Breast epithelium (tissue), 4 donors: ENCODE data around the gene KCNC1. TPM values are rescaled to one million over a fixed set of nuclear protein-coding genes. Genes with fewer than 3 reads are reported as not detected.

Experiments used
- DNase-seq, 2 donors: peaks; one replicate each; pipeline ENCODE4 v3.0.0-alpha.2; 2019; ENCODE audit warnings: low spot score in 2 of 2
- H3K27ac ChIP-seq, 2 donors: fragments of 200-600 bp; sonication (generic) in 1 of 2; one replicate each; pipeline ENCODE4 v1.5.1; 2016 to 2019; ENCODE audit warnings: mild to moderate bottlenecking in 1 of 2
- H3K27me3 ChIP-seq, 2 donors: fragments of 200-600 bp; sonication (generic) in 1 of 2; one replicate each; pipeline versions ENCODE4 v1.5.1 to v1.6.0; 2017 to 2019; ENCODE audit warnings: control low read depth in 1 of 2, mild to moderate bottlenecking in 1 of 2
- H3K36me3 ChIP-seq: fragments of 200-600 bp; one replicate; pipeline ENCODE4 v1.5.1; 2019
- H3K4me1 ChIP-seq, 2 donors: fragments of 200-600 bp; sonication (generic); one replicate each; pipeline ENCODE4 v1.5.1; 2016 to 2019; ENCODE audit warnings: control low read depth in 1 of 2
- H3K4me3 ChIP-seq, 3 donors: fragments of 200-600 bp; sonication (generic); 1 replicate in 2 of 3; 2 replicates in 1 of 3; pipeline ENCODE4 v1.5.1; 2016 to 2019; ENCODE audit warnings: mild to moderate bottlenecking in 3 of 3, moderate library complexity in 2 of 3
- H3K9me3 ChIP-seq, 2 donors: fragments of 200-600 bp; sonication (generic) in 1 of 2; one replicate each; pipeline ENCODE4 v1.5.1; 2016 to 2019; ENCODE audit warnings: control low read depth in 1 of 2
- CTCF ChIP-seq, 3 donors: fragments of 450-650 bp; IDR thresholded peaks; one replicate each; pipeline ENCODE4 v1.5.1; 2016 to 2017; ENCODE audit warnings: antibody characterized with exemption in 3 of 3, mild to moderate bottlenecking in 3 of 3, moderate library complexity in 3 of 3
- POLR2A ChIP-seq: fragments of 450-650 bp; IDR thresholded peaks from one replicate; pipeline ENCODE4 v1.6.1; 2016; ENCODE audit warnings: antibody characterized with exemption, mild to moderate bottlenecking, moderate library complexity
- POLR2AphosphoS5 ChIP-seq, 3 donors: sonication (generic); formaldehyde crosslinking; IDR thresholded peaks; one replicate each; pipeline ENCODE4 v1.6.1; 2017; ENCODE audit warnings: antibody characterized with exemption in 3 of 3
- intact Hi-C: fragments of 100-400 bp; cut with DNase I; formaldehyde crosslinking; loops from one replicate; pipeline ENCODE4 v1.15.1; 2023; ENCODE audit warnings: low total_unique reads
- total RNA-seq, 3 donors: library from RNA; depleted of rRNA; stranded (reverse); fragments of >200 nt; gene quantifications; one replicate each; pipeline ENCODE4 v1.1.0, GENCODE V29; 2016

The KCNC1 gene
- total RNA-seq, 3 donors from 2014 or later, result 0.15 TPM; not detected in 2

GRCh38 chr11:17736930-17737817 is 2.6 kb downstream of the KCNC1 start:
- Histone ChIP-seq H3K36me3 (no peaks in the 10 kb centered on the region), H3K4me3 (no peak overlapping the region), H3K4me1 (no peaks in the 10 kb centered on the region), H3K9me3 (no peaks in the 10 kb centered on the region), H3K27ac (no peak overlapping the region), H3K27me3 (peaks cover 10 to 41% of the 10 kb centered on the region in 2 donors)
- peak in 1 of 2 donors; percentile 49 for DNase-seq
- intact Hi-C loops, result no loop called here
- no peak for TF ChIP-seq POLR2A
- TF ChIP-seq POLR2AphosphoS5 (IDR thresholded peaks at IDR 0.05), result no peak
- no peak for TF ChIP-seq CTCF (IDR thresholded peaks at IDR 0.05)

- intact Hi-C loops, result no loop called here
- Histone ChIP-seq H3K9me3 (no peaks in the 10 kb centered on the region), H3K27ac (no peak overlapping the region), H3K27me3 (peaks cover 10 to 41% of the 10 kb centered on the region in 2 donors), H3K4me3 (no peak overlapping the region), H3K4me1 (no peaks in the 10 kb centered on the region), H3K36me3 (no peaks in the 10 kb centered on the region)
- TF ChIP-seq POLR2A (no peak), POLR2AphosphoS5 (IDR thresholded peaks at IDR 0.05) (no peak), CTCF (IDR thresholded peaks at IDR 0.05) (no peak)
- DNase-seq, result peak in 1 of 2 donors; percentile 33
Observed at GRCh38 chr11:17738151-17738973, 3.8 kb downstream of the KCNC1 start.

GRCh38 chr11:17739945-17740338 is 5.4 kb downstream of the KCNC1 start:
- Histone ChIP-seq H3K27ac (no peak overlapping the region), H3K4me3 (no peak overlapping the region), H3K9me3 (no peaks in the 10 kb centered on the region), H3K4me1 (no peaks in the 10 kb centered on the region), H3K27me3 (peaks cover 10 to 41% of the 10 kb centered on the region in 2 donors), H3K36me3 (no peaks in the 10 kb centered on the region)
- intact Hi-C loops, result no loop called here
- TF ChIP-seq POLR2AphosphoS5 (IDR thresholded peaks at IDR 0.05), result no peak
- DNase-seq, result peak in 1 of 2 donors; percentile 41

GRCh38 chr11:17740649-17741235 is 6.2 kb downstream of the KCNC1 start:
- peaks cover 8 to 39% of the 10 kb centered on the region in 2 donors for H3K27me3 ChIP-seq
- intact Hi-C loops, result no loop called here

More at GRCh38 chr11:17740649-17741235, 6.2 kb downstream of the KCNC1 start:
- H3K27ac ChIP-seq, result no peak overlapping the region
- H3K36me3 ChIP-seq, result no peaks in the 10 kb centered on the region
- TF ChIP-seq POLR2A (no peak), POLR2AphosphoS5 (IDR thresholded peaks at IDR 0.05) (no peak), CTCF (IDR thresholded peaks at IDR 0.05) (no peak)
- no peak overlapping the region for H3K4me3 ChIP-seq
- no peaks in the 10 kb centered on the region for H3K9me3 ChIP-seq
- peak in 1 of 2 donors; percentile 38 for DNase-seq
- H3K4me1 ChIP-seq, result no peaks in the 10 kb centered on the region
